H1 (cell line): ENCODE data around the gene LRRC25. TPM values are rescaled to one million over a fixed set of nuclear protein-coding genes. Genes with fewer than 3 reads are reported as not detected.

Source experiments
- GABPA ChIP-seq: IDR thresholded peaks from 2 replicates; pipeline ENCODE4 v1.6.1; 2011; ENCODE audit warnings: mild to moderate bottlenecking, low read length, moderate library complexity, borderline replicate concordance; ENCODE audit not compliant: insufficient read depth
- JUND ChIP-seq: IDR thresholded peaks from 2 replicates; pipeline ENCODE4 v1.6.1; 2011; ENCODE audit warnings: mild to moderate bottlenecking, improper control_type of control experiment, low read length
- NRF1 ChIP-seq: IDR thresholded peaks from 2 replicates; pipeline ENCODE4 v1.6.1; 2011; ENCODE audit warnings: mild to moderate bottlenecking, low read depth, low read length, improper control_type of control experiment
- RAD21 ChIP-seq, 2 experiments: IDR thresholded peaks in 1 of 2; conservative IDR thresholded peaks in 1 of 2; 2 replicates each; pipeline ENCODE4 v1.6.1; 2011; ENCODE audit warnings: low read depth in 2 of 2, low read length in 2 of 2, improper control_type of control experiment in 1 of 2, inconsistent platforms in 1 of 2, mild to moderate bottlenecking in 1 of 2, moderate library complexity in 1 of 2
- SRF ChIP-seq: IDR thresholded peaks from 2 replicates; pipeline ENCODE4 v1.6.1; 2011; ENCODE audit warnings: mild to moderate bottlenecking, low read depth, low read length, moderate library complexity
- SUZ12 ChIP-seq: fragments of 200-600 bp; sonication (generic); IDR thresholded peaks from 2 replicates; pipeline ENCODE4 v1.6.1; 2012; ENCODE audit warnings: mild to moderate bottlenecking, inconsistent platforms, low read length, moderate library complexity, mixed read lengths
- TCF12 ChIP-seq: IDR thresholded peaks from 2 replicates; pipeline ENCODE4 v1.6.1; 2011; ENCODE audit warnings: low read depth, mild to moderate bottlenecking, low read length
- polyA plus RNA-seq, 7 experiments: library from polyadenylated mRNA; depleted of rRNA in 3 of 7; stranded (reverse) in 5 of 7; unstranded in 2 of 7; fragments of >200 nt in 5 of 7; fragments of 200-250 nt in 2 of 7; gene quantifications; 1 replicate in 5 of 7; 2 replicates in 1 of 7; 4 replicates in 1 of 7; pipeline versions ENCODE4 v1.2.1 to v1.2.3, GENCODE V29; 2011 to 2013; ENCODE audit warnings: missing spikeins in 2 of 7, mixed read lengths in 2 of 7
- total RNA-seq: library from RNA; stranded (reverse); fragmentation: NEBNext Ultra II Directional; extraction: Animal tissue kit (Norgen Biotek cat#: 25700); gene quantifications from 2 replicates; pipeline ENCODE4 v1.2.1, GENCODE V29; 2021
- TF ChIP-seq, protein P1 (sequence below), 3 experiments: IDR thresholded peaks; 1 replicate in 2 of 3; 2 replicates in 1 of 3; pipeline versions ENCODE4 v1.5.1 to v1.6.1; 2011; ENCODE audit warnings: low read length in 3 of 3, mild to moderate bottlenecking in 3 of 3, inconsistent platforms in 2 of 3, low read depth in 1 of 3, moderate library complexity in 1 of 3; ENCODE audit not compliant: insufficient read depth in 1 of 3; ENCODE audit errors: control extremely low read depth in 1 of 3
- TF ChIP-seq, protein P2 (sequence below): IDR thresholded peaks from 2 replicates; pipeline ENCODE4 v1.6.1; 2012; ENCODE audit warnings: low read length, inconsistent platforms

The LRRC25 gene
- total and polyA plus RNA-seq, 2 of the 8 experiments (the other 6 are each of a cell fraction or from before 2014, with no cell fraction given): 0.20 to 0.41 TPM

DNA sequence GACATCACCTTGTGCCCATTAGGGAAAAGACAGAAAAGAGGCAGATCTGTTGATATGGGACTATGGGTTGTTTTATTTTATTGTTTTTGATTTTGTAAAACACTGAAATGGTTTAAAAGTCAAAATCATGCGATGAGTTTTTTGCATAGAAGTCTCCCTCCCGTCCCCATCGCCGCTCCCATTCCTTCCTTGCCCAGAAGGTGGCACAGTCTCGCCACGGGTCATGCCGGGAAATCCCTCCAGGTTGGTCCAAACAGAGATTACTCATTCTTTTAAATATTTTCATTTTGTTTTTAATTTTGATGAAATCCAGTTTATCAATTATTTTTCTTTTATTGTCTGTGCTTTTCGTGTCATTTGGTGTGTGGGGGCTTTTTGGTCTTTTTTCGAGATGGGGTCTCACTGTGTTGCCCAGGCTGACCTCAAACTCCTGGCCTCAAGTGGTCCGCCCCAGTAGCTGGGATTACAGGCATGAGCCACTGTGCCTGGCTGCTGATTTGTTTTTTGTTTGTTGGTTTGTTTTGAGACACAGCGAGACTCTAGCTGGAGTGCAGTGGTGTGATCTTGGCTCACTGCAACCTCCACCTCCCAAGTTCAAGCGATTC lies 47.8 kb downstream of the LRRC25 start (continued):
- TF ChIP-seq SUZ12 (no peak), JUND (peak; percentile 41; the same call in 1 of the 2 replicates), GABPA (no peak), RAD21 (IDR thresholded peaks at IDR 0.05 in 1 of 2, conservative IDR thresholded peaks at IDR 0.05 in 1 of 2; ENCODE audit: low read depth in 2 of 2, low read length in 2 of 2) (peak; percentile 89 to 91), TCF12 (no peak), NRF1 (no peak), SRF (no peak)
- TF ChIP-seq, protein P1, sequence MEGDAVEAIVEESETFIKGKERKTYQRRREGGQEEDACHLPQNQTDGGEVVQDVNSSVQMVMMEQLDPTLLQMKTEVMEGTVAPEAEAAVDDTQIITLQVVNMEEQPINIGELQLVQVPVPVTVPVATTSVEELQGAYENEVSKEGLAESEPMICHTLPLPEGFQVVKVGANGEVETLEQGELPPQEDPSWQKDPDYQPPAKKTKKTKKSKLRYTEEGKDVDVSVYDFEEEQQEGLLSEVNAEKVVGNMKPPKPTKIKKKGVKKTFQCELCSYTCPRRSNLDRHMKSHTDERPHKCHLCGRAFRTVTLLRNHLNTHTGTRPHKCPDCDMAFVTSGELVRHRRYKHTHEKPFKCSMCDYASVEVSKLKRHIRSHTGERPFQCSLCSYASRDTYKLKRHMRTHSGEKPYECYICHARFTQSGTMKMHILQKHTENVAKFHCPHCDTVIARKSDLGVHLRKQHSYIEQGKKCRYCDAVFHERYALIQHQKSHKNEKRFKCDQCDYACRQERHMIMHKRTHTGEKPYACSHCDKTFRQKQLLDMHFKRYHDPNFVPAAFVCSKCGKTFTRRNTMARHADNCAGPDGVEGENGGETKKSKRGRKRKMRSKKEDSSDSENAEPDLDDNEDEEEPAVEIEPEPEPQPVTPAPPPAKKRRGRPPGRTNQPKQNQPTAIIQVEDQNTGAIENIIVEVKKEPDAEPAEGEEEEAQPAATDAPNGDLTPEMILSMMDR (IDR thresholded peaks at IDR 0.05; ENCODE audit: control extremely low read depth in 1 of 3, insufficient read depth in 1 of 3, low read depth in 1 of 3, low read length in 3 of 3): peak; percentile 76 to 87 (median 84)
- TF ChIP-seq, protein P2, sequence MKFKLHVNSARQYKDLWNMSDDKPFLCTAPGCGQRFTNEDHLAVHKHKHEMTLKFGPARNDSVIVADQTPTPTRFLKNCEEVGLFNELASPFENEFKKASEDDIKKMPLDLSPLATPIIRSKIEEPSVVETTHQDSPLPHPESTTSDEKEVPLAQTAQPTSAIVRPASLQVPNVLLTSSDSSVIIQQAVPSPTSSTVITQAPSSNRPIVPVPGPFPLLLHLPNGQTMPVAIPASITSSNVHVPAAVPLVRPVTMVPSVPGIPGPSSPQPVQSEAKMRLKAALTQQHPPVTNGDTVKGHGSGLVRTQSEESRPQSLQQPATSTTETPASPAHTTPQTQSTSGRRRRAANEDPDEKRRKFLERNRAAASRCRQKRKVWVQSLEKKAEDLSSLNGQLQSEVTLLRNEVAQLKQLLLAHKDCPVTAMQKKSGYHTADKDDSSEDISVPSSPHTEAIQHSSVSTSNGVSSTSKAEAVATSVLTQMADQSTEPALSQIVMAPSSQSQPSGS: no peak
